Measurements from ENCODE around the gene C16orf78. TPM values are rescaled to one million over a fixed set of nuclear protein-coding genes. Genes with fewer than 3 reads are reported as not detected.

C16orf78 gene
- total RNA-seq (ENCODE audit: low replicate concordance): not detected in 2 replicates

GRCh38 chr16:49373504-49373903 lies at the start of gene C16orf78:
Gene C16orf78, plus strand, starts transcription at chr16:49373804. Its CDS starts 136 bp downstream, at chr16:49373940.
- no peak for TF ChIP-seq CTCF (IDR thresholded peaks at IDR 0.05; ENCODE audit: insufficient read depth, low read length)
- DNase-seq (ENCODE audit: low read depth): no peak
- H3K4me3 ChIP-seq (ENCODE audit: low read depth, low read length): no peak within 1 kb of the TSS

- DNase-seq (ENCODE audit: low read depth): no peak
- H3K4me3 ChIP-seq (ENCODE audit: low read depth, low read length): no peak overlapping the region
- TF ChIP-seq CTCF (IDR thresholded peaks at IDR 0.05; ENCODE audit: insufficient read depth, low read length): no peak
Measured at GRCh38 chr16:49324703-49325102, 48.9 kb upstream of the C16orf78 start.

- no peak for DNase-seq (ENCODE audit: low read depth)
- no peak overlapping the region for H3K4me3 ChIP-seq (ENCODE audit: low read depth, low read length)
- no peak for TF ChIP-seq CTCF (IDR thresholded peaks at IDR 0.05; ENCODE audit: insufficient read depth, low read length)
Measured at GRCh38 chr16:49327466-49327865, 46.1 kb upstream of the C16orf78 start.

GRCh38 chr16:49328325-49328724 lies 45.3 kb upstream of the C16orf78 start:
- DNase-seq (ENCODE audit: low read depth): no peak
- TF ChIP-seq CTCF (IDR thresholded peaks at IDR 0.05; ENCODE audit: insufficient read depth, low read length): no peak
- no peak overlapping the region for H3K4me3 ChIP-seq (ENCODE audit: low read depth, low read length)

GRCh38 chr16:49330562-49331201 lies 42.9 kb upstream of the C16orf78 start:
- DNase-seq (ENCODE audit: low read depth): no peak
- TF ChIP-seq CTCF (IDR thresholded peaks at IDR 0.05; ENCODE audit: insufficient read depth, low read length): no peak
- no peak overlapping the region for H3K4me3 ChIP-seq (ENCODE audit: low read depth, low read length)

- TF ChIP-seq CTCF (IDR thresholded peaks at IDR 0.05; ENCODE audit: insufficient read depth, low read length): no peak
- no peak overlapping the region for H3K4me3 ChIP-seq (ENCODE audit: low read depth, low read length)
- no peak for DNase-seq (ENCODE audit: low read depth)
Measured at GRCh38 chr16:49332589-49333258, 40.9 kb upstream of the C16orf78 start.
